H1 (cell line): ENCODE data around the gene OAS3. TPM values are rescaled to one million over a fixed set of nuclear protein-coding genes. Genes with fewer than 3 reads are reported as not detected.

Experiments
- CTCF ChIA-PET: fragments of 300-600 bp; sonication (Branson Sonifier 250); formaldehyde crosslinking; loops from one replicate; lab custom pipeline; 2021; ENCODE audit not compliant: partially characterized antibody; lab: Charles Lee
- POLR2A ChIA-PET: fragments of 300-600 bp; sonication (Branson Sonifier 250); formaldehyde crosslinking; loops from one replicate; lab custom pipeline; 2021; ENCODE audit warnings: inconsistent platforms; ENCODE audit not compliant: partially characterized antibody; lab: Charles Lee
- DNase-seq, 2 experiments: peaks; one replicate each; pipeline versions ENCODE4 v3.0.0 to v3.0.0-alpha.2; 2010 to 2022; ENCODE audit warnings: low spot score in 2 of 2, low read depth in 1 of 2, mixed read lengths in 1 of 2
- FAIRE-seq: peaks from 2 replicates; lab custom pipeline; 2011; peaks lifted over from hg19 to GRCh38; lab: Jason Lieb, UNC
- H2AFZ ChIP-seq: 2 replicates; pipeline ENCODE4 v1.8.1; 2012; ENCODE audit warnings: low read length, inconsistent platforms
- H2AK5ac ChIP-seq: 2 replicates; pipeline ENCODE4 v1.6.1; 2013; ENCODE audit warnings: low read depth, low read length
- H2BK120ac ChIP-seq: replicated peaks from 2 replicates; pipeline ENCODE3; 2013; ENCODE audit warnings: low read depth, low read length, inconsistent platforms
- H2BK12ac ChIP-seq: 2 replicates; pipeline ENCODE4 v1.6.1; 2013; ENCODE audit warnings: low read depth, low read length
- H2BK15ac ChIP-seq: 2 replicates; pipeline ENCODE4 v1.6.1; 2013; ENCODE audit warnings: low read length
- H2BK20ac ChIP-seq: 2 replicates; pipeline ENCODE4 v1.6.1; 2013; ENCODE audit warnings: low read length
- H2BK5ac ChIP-seq: 2 replicates; pipeline ENCODE4 v1.6.1; 2013; ENCODE audit warnings: low read depth, low read length
- H3K14ac ChIP-seq: 2 replicates; pipeline ENCODE4 v1.6.1; 2013; ENCODE audit warnings: inconsistent platforms; ENCODE audit not compliant: insufficient read length
- H3K18ac ChIP-seq: 2 replicates; pipeline ENCODE4 v1.6.1; 2013; ENCODE audit warnings: low read length; ENCODE audit errors: extremely low read depth
- H3K23ac ChIP-seq: 2 replicates; pipeline ENCODE4 v1.6.1; 2013; ENCODE audit warnings: inconsistent platforms; ENCODE audit not compliant: insufficient read length
- H3K23me2 ChIP-seq: 2 replicates; pipeline ENCODE4 v1.6.1; 2013; ENCODE audit warnings: low read depth, low read length
- H3K27ac ChIP-seq: 2 replicates; pipeline ENCODE4 v1.6.1; 2011; ENCODE audit warnings: low read depth, low read length, inconsistent platforms
- H3K27me3 ChIP-seq, 4 experiments: replicated peaks in 1 of 4; 1 replicate in 1 of 4; 2 replicates in 3 of 4; pipeline versions ENCODE4 v1.6.1 to v1.8.1; 2011 to 2013; ENCODE audit warnings: low read length in 3 of 4, mild to moderate bottlenecking in 3 of 4, inconsistent platforms in 2 of 4, mixed read lengths in 2 of 4, moderate library complexity in 1 of 4; ENCODE audit not compliant: control insufficient read depth in 3 of 4, insufficient read depth in 3 of 4; ENCODE audit errors: extremely low read depth in 1 of 4
- H3K36me3 ChIP-seq, 4 experiments: 2 replicates each; pipeline versions ENCODE4 v1.6.1 to v1.8.1; 2011 to 2013; ENCODE audit warnings: mild to moderate bottlenecking in 4 of 4, low read length in 3 of 4, moderate library complexity in 2 of 4, control low read depth in 1 of 4, inconsistent platforms in 1 of 4; ENCODE audit not compliant: insufficient read depth in 4 of 4, control insufficient read depth in 2 of 4
- H3K4ac ChIP-seq: replicated peaks from 2 replicates; pipeline ENCODE3; 2013; ENCODE audit warnings: low read length, low read depth, mixed read lengths, inconsistent platforms; ENCODE audit not compliant: insufficient read length
- H3K4me1 ChIP-seq, 4 experiments: replicated peaks in 1 of 4; 1 replicate in 1 of 4; 2 replicates in 3 of 4; pipeline versions ENCODE4 v1.6.1 to v1.8.1; 2011 to 2013; ENCODE audit warnings: low read length in 3 of 4, inconsistent platforms in 2 of 4, mixed read lengths in 1 of 4; ENCODE audit not compliant: insufficient read depth in 4 of 4, control insufficient read depth in 3 of 4
- H3K4me2 ChIP-seq, 2 experiments: 2 replicates each; pipeline versions ENCODE4 v1.6.1 to v1.8.1; 2011 to 2013; ENCODE audit warnings: low read depth in 2 of 2, low read length in 2 of 2, control low read depth in 1 of 2, inconsistent platforms in 1 of 2, mild to moderate bottlenecking in 1 of 2; ENCODE audit not compliant: insufficient read depth in 1 of 2
- H3K4me3 ChIP-seq, 4 experiments: fragments of 200-600, 300-600 bp in 1 of 4; sonication (generic), shearing (Covaris generic), sonication (Bioruptor Twin) in 1 of 4; 2 replicates each; pipeline versions ENCODE4 v1.5.1 to v1.8.1; 2011 to 2016; ENCODE audit warnings: low read length in 4 of 4, low read depth in 3 of 4, control low read depth in 2 of 4, inconsistent platforms in 2 of 4, mild to moderate bottlenecking in 2 of 4, mixed read lengths in 1 of 4, moderate library complexity in 1 of 4; ENCODE audit not compliant: insufficient read depth in 2 of 4; ENCODE audit errors: extremely low read depth in 1 of 4
- H3K56ac ChIP-seq: replicated peaks from 2 replicates; pipeline ENCODE3; 2013; ENCODE audit warnings: low read depth, mild to moderate bottlenecking, mixed read lengths, low read length, inconsistent platforms; ENCODE audit not compliant: insufficient read length
- H3K79me1 ChIP-seq: 2 replicates; pipeline ENCODE4 v1.6.1; 2013; ENCODE audit warnings: low read depth, low read length, control low read depth
- H3K79me2 ChIP-seq, 2 experiments: 2 replicates each; pipeline versions ENCODE4 v1.6.1 to v1.8.1; 2012 to 2013; ENCODE audit warnings: low read length in 2 of 2, mild to moderate bottlenecking in 2 of 2, inconsistent platforms in 1 of 2; ENCODE audit not compliant: insufficient read depth in 2 of 2, control insufficient read depth in 1 of 2
- H3K9ac ChIP-seq, 4 experiments: replicated peaks in 1 of 4; 1 replicate in 1 of 4; 2 replicates in 3 of 4; pipeline versions ENCODE4 v1.6.1 to v1.8.1; 2011 to 2013; ENCODE audit warnings: low read depth in 3 of 4, low read length in 3 of 4, control low read depth in 2 of 4, mild to moderate bottlenecking in 2 of 4, moderate library complexity in 2 of 4, inconsistent platforms in 1 of 4; ENCODE audit errors: extremely low read depth in 1 of 4
- H3K9me3 ChIP-seq, 2 experiments: 2 replicates each; pipeline versions ENCODE4 v1.6.1 to v1.8.1; 2012 to 2013; ENCODE audit warnings: mild to moderate bottlenecking in 2 of 2, moderate library complexity in 2 of 2, control low read depth in 1 of 2, inconsistent platforms in 1 of 2, low read depth in 1 of 2, low read length in 1 of 2, mixed read lengths in 1 of 2; ENCODE audit not compliant: insufficient read depth in 2 of 2
- H4K20me1 ChIP-seq, 2 experiments: replicated peaks in 1 of 2; 2 replicates each; pipeline versions ENCODE3 to v1.8.1; 2011 to 2013; ENCODE audit warnings: inconsistent platforms in 2 of 2, low read length in 2 of 2, mild to moderate bottlenecking in 1 of 2; ENCODE audit not compliant: insufficient read depth in 2 of 2, control insufficient read depth in 1 of 2
- H4K5ac ChIP-seq: 2 replicates; pipeline ENCODE4 v1.6.1; 2013; ENCODE audit warnings: low read length, low read depth, mixed read lengths, inconsistent platforms; ENCODE audit not compliant: insufficient read length
- H4K8ac ChIP-seq: 2 replicates; pipeline ENCODE4 v1.8.0; 2013; ENCODE audit warnings: mild to moderate bottlenecking, moderate library complexity, low read length, inconsistent platforms; ENCODE audit not compliant: insufficient read depth; ENCODE audit errors: extremely low read depth
- H4K91ac ChIP-seq: replicated peaks from 2 replicates; pipeline ENCODE3; 2013; ENCODE audit warnings: low read length, mixed read lengths, inconsistent platforms; ENCODE audit not compliant: insufficient read length
- CBX5 ChIP-seq: fragments of 300-800, 300-1000 bp; sonication (generic); IDR thresholded peaks from 2 replicates; pipeline ENCODE4 v1.7.1; 2016; ENCODE audit warnings: antibody characterized with exemption, low read length, low read depth
- GTF2F1 ChIP-seq: IDR thresholded peaks from 2 replicates; pipeline ENCODE4 v1.6.1; 2012; ENCODE audit warnings: low read depth, low read length, improper control_type of control experiment, borderline replicate concordance
- JUND ChIP-seq: IDR thresholded peaks from 2 replicates; pipeline ENCODE4 v1.6.1; 2011; ENCODE audit warnings: mild to moderate bottlenecking, improper control_type of control experiment, low read length
- RFX5 ChIP-seq: IDR thresholded peaks from 2 replicates; pipeline ENCODE4 v1.6.1; 2011; ENCODE audit warnings: low read depth, low read length, improper control_type of control experiment, borderline replicate concordance
- WGBS, 2 experiments: shearing (Covaris generic) in 1 of 2; methylation state at CpG; one replicate each; pipeline versions ENCODE4 v1.1.6 to v1.1.7; 2013 to 2015; ENCODE audit warnings: low lambda C conversion rate in 2 of 2, mixed read lengths in 2 of 2, inconsistent platforms in 1 of 2, low coverage in 1 of 2, missing lambda C conversion rate in 1 of 2; ENCODE audit not compliant: insufficient replicate concordance in 2 of 2, insufficient coverage in 1 of 2, insufficient read length in 1 of 2; ENCODE audit errors: extremely low coverage in 1 of 2, missing lambda C conversion rate in 1 of 2; 5-methylcytosine and 5-hydroxymethylcytosine counted together
- polyA plus RNA-seq, 7 experiments: library from polyadenylated mRNA; depleted of rRNA in 3 of 7; stranded (reverse) in 5 of 7; unstranded in 2 of 7; fragments of >200 nt in 5 of 7; fragments of 200-250 nt in 2 of 7; gene quantifications; 1 replicate in 5 of 7; 2 replicates in 1 of 7; 4 replicates in 1 of 7; pipeline versions ENCODE4 v1.2.1 to v1.2.3, GENCODE V29; 2011 to 2013; ENCODE audit warnings: missing spikeins in 2 of 7, mixed read lengths in 2 of 7
- total RNA-seq: library from RNA; stranded (reverse); fragmentation: NEBNext Ultra II Directional; extraction: Animal tissue kit (Norgen Biotek cat#: 25700); gene quantifications from 2 replicates; pipeline ENCODE4 v1.2.1, GENCODE V29; 2021

The OAS3 gene
- total and polyA plus RNA-seq, 2 of the 8 experiments (the other 6 are each of a cell fraction or from before 2014, with no cell fraction given), result 0.73 to 3.7 TPM

- peaks cover 0 to 2% (median 0%) of the 10 kb centered on the region in 4 experiments; a peak in 1 of 7 replicates for H3K4me1 ChIP-seq
- peak overlapping the region; percentile 20 for H4K91ac ChIP-seq
- TF ChIP-seq JUND (no peak), RFX5 (no peak), CBX5 (no peak), GTF2F1 (no peak)
- H3K36me3 ChIP-seq, result no peaks in the 10 kb centered on the region
- DNase-seq, result no peak
- H2BK12ac ChIP-seq, result no peak overlapping the region
- no peak overlapping the region for H3K4ac ChIP-seq
- peak overlapping the region; percentile 60; the same call in 1 of the 2 replicates for H2AK5ac ChIP-seq
- no peak overlapping the region for H3K18ac ChIP-seq
- peaks cover 3% of the 10 kb centered on the region; the same call in 1 of the 2 replicates for H3K23me2 ChIP-seq
- H3K9me3 ChIP-seq, result 0 out of 4 replicates have a peak, but pooled peaks cover 0 to 3% of the 10 kb centered on the region in 2 experiments
- POLR2A ChIA-PET, result interaction anchor here (0.6 kb wide), 1 partner anchor 183 kb away, joined by 4 read pairs; no protein-coding TSS in a partner anchor
- H2BK120ac ChIP-seq, result no peak overlapping the region
- H2BK5ac ChIP-seq, result no peak overlapping the region
- no peak overlapping the region for H3K23ac ChIP-seq
- FAIRE-seq, result no peak
- no peak overlapping the region for H3K4me3 ChIP-seq
- H3K9ac ChIP-seq, result no peak overlapping the region
- H4K5ac ChIP-seq, result no peak overlapping the region
- H3K27ac ChIP-seq, result no peak overlapping the region
- peaks cover 0 to 3% of the 10 kb centered on the region in 2 experiments for H4K20me1 ChIP-seq
- no peaks in the 10 kb centered on the region for H3K79me2 ChIP-seq
- WGBS, 2 experiments, result 92% methylated on average over 6 of the region's 6 CpGs; no CpG with 5 or more reads in 1 of the 2 experiments
- H2BK20ac ChIP-seq, result no peak overlapping the region
- no peaks in the 10 kb centered on the region for H3K79me1 ChIP-seq
- no peak overlapping the region for H3K14ac ChIP-seq
- no peaks in the 10 kb centered on the region for H3K27me3 ChIP-seq
- H2AFZ ChIP-seq, result no peak overlapping the region
- no peak overlapping the region for H4K8ac ChIP-seq
- H2BK15ac ChIP-seq, result no peak overlapping the region
- H3K4me2 ChIP-seq, result no peak overlapping the region
- H3K56ac ChIP-seq, result no peak overlapping the region
- CTCF ChIA-PET, result interaction anchor here (0.7 to 13.9 kb wide), 2 partner anchors 9 to 65 kb away, joined by 3 to 202 read pairs; no protein-coding TSS in a partner anchor
These were observed 62.2 kb downstream of the OAS3 start for GRCh38 chr12:113000433-113000832.
